ENCODE data around the gene CGB8.
A peak's percentile ranks its signal among the peaks of the same experiment; 100 is the strongest.
"Not testable (repeated sequence)": the region's sequence is repeated elsewhere in the genome, so short reads cannot be mapped to it uniquely, and the experiment has no call there.

The CGB8 gene

DNA sequence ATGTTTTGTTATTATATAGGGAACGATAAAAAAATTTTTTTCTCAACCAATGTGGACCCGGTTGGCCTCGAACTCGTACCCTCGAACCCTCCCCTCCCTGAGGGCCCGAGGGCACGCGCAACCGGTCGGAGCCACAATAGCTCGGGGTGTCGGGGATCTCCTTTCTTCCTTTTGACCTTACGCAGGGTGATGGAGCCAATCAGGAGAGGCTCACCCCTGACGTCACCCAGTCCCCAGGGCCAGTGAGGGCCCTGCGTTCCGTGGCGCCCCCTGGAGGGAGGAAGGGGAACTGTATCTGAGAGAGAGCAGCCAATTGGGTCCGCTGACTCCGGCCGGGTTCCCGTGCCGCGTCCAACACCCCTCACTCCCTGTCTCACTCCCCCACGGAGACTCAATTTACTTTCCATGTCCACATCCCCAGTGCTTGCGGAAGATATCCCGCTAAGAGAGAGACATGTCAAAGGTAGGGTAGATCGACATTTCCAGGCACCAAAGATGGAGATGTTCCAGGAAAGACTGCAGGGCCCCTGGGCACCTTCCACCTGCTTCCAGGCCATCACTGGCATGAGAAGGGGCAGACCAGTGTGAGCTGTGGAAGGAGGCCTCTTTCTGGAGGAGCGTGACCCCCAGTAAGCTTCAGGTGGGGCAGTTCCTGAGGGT lies 17.1 kb downstream of the CGB8 start, which contains the start of gene CGB2:
CGB2 (plus strand) TSS at position 249 of the 660 bp plus-strand sequence; CDS start at position 455, 206 bp downstream.
- peak in 3 of 4 experiments; percentile 42 to 65 (median 57) for DNase-seq (ENCODE audit: low read depth in 4 of 4, low spot score in 1 of 4)

DNA sequence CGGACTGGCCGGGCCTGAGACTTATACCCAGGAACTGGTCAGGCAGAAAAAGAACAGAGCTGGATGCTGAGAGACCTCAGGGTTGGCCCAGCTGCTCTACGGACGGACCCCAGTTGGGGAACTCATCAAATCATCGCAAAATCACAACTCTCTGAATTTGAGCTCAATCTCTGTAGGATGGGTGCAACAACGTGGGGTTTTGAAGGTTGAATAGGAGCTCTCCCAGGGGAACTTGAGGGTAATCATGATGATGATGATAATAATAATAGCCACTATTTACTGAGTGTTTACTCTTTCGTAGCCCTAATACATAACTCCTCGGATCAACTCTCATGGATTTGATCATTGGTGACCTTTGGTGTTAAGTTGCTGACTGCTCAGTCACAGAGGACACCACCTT lies 18.6 kb downstream of the CGB8 start:
- DNase-seq (ENCODE audit: low read depth in 4 of 4, low spot score in 1 of 4), result not testable (repeated sequence)

DNA sequence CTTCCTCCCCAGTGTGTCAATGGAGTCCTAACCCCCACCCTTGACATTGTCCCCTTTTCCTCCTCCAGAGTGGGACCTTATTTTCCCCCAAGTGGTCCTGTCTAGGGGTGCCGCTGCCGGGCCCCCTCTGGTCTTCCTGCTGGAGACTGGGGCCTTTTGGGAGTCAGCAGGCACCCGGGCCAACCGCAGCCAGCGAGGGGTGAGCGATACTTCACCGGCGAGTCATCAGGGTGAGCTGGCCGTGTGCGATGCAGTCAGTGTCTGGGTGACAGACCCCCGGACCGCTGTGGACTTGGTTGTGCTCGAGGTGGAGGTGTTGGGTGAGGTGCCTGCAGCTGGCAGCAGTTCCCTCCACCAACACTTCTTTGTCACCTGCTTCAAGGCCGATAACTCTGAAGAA lies 19.2 kb downstream of the CGB8 start:
- DNase-seq (ENCODE audit: low read depth in 4 of 4, low spot score in 1 of 4), result not testable (repeated sequence)

DNA sequence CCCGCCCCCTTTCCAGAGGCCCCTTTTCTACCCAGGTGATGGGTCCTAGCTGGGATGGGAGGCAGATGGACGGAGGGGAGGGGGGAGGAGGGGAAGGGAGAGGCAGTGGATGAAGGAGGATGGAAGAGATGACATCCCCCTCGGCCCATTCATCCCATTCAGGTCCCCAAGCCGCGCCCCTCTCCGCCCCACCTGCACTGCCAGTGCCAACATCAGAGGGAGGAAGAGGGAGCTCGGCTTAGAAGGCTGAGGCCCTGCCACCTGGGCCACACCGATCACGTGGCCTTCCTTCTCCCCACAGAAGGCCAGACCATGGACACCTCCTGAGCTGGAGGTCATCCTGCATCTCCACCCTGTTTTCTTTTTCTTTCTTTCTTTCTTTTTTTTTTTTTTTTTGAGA lies 20.2 kb downstream of the CGB8 start:
- DNase-seq (ENCODE audit: low read depth in 4 of 4, low spot score in 1 of 4), result not testable (repeated sequence)

DNA sequence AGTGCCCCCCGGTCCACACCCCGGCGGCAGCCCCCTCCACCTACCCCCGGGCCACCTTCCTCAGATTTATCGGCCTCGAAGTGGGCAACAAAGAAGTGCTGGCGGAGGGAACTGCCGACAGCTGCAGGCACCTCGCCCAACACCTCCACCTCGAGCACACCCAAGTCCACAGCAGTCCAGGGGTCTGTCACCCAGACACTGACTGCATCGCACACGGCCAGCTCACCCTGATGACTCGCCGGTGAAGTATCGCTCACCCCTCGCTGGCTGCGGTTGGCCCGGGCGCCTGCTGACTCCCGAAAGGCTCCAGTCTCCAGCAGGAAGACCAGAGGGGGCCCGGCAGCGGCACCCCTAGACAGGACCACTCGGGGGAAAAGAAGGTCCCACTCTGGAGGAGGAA lies 23.3 kb downstream of the CGB8 start:
- DNase-seq (ENCODE audit: low read depth in 4 of 4, low spot score in 1 of 4), result not testable (repeated sequence)

DNA sequence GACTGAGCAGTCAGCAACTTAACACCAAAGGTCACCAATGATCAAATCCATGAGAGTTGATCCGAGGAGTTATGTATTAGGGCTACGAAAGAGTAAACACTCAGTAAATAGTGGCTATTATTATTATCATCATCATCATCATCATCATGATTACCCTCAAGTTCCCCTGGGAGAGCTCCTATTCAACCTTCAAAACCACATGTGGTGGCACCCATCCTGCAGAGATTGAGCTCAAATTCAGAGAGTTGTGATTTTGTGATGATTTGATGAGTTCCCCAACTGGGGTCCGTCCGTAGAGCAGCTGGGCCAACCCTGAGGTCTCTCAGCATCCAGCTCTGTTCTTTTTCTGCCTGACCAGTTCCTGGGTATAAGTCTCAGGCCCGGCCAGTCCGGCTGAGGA lies 23.8 kb downstream of the CGB8 start:
- DNase-seq (ENCODE audit: low read depth in 4 of 4, low spot score in 1 of 4), result not testable (repeated sequence)

DNA sequence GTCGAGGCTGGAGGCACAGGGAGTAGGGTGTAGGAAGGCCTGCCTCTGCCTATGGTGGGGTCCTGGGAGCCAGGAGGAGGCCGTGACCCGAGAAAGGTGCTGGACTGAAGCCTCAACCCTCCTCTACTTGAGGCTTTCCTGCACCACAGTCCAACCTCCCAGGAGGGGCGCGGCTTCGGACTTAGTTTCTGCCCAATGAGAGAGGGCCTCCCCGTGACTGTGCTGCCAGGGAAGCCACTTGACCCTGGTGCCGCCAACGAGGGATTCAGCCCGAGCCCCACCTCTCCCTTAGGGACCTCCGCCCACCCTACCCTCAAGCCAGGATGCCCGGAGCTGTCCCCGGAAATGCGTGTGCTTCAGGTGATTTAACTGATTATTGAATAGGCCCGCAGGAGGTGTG lies 24.7 kb downstream of the CGB8 start, which contains the start of gene CGB3:
CGB3 (minus strand) TSS at position 101 of the 400 bp plus-strand sequence. CDS start 362 bp downstream, outside the sequence.
- not testable (repeated sequence) for DNase-seq (ENCODE audit: low read depth in 4 of 4, low spot score in 1 of 4)

DNA sequence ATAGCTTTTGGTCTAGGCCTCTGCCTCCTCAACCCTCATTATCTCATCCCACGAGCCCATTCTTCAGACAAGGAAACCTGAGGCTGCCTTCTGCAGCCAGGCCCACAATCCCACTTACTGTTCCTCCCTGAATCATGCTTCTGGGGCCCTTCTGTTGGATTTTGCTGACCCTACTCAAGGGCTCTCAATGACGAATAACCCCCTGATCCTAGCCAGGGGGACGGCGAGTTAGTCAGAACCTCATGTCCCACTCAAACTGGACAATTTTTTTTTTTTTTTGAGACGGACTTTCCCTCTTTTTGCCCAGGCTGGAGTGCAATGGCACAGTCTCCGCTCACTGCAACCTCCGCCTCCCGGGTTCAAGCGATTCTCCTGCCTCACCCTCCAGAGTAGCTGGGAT lies 26.8 kb downstream of the CGB8 start:
- DNase-seq (ENCODE audit: low read depth in 4 of 4, low spot score in 1 of 4), result no peak

DNA sequence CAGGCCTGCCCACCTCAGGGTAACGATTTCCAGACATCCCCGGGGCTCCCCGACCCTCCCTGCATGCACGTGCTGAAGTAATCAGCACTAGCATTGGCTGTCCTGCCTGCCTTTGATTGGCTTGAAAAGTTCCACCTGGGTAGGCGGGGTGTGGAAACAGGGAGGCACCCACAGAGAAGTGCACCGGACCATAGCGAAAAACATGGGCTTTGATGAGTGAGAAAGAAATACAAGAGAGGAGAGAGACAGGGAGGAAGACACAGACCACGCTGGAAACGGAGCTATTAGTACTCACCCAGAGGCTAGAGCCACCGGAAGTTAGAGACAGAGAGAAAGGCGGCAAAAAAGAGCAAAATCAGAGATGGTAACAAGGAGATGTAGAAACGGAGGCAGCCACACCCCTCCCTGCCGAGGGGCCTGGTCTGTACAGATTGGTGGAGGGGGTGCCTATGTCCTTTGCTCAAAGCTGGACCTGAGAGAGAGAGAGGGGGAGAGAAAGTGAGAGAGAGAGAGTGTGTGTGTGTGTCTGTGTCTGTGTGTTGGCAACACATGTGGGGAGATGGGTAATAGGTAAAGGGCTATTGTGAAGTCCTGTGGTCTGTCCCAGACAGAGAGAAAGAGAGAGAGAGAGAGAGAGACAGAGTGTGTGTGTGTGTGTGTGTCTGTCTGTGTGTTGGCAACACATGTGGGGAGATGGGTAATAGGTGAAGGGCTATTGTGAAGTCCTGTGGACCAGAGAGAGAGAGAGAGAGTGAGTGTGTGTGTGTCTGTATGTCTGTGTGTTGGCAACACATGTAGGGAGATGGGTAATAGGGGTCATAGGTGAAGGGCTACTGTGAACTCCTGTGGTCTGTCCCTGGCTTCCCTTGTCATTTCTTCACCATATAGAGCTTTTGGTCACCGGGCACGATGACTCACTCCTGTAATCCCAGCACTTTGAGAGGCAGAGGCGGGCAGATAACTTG lies 27.7 kb downstream of the CGB8 start:
- no peak for DNase-seq (ENCODE audit: low read depth in 4 of 4, low spot score in 1 of 4)

DNA sequence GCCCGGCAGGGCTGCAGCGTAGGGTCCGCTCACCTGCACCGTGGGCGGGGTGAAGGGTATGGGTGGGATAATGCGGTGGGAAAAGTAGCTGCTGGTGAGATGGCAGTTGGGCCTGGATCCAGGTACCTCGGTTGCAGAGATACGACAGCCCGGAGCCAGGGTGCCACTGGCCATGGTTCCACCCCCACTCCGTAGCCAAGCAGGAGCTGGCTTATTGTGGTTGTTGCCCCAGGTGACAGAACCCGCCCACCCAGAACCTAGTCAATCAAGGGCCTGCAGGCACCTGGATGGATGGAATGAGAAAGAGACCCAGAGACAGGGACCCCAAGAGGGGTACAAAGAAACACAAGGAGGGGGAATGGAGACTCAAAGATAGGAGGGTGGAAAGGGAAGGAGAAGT lies 28.6 kb downstream of the CGB8 start:
- DNase-seq (ENCODE audit: low read depth in 4 of 4, low spot score in 1 of 4), result no peak

DNA sequence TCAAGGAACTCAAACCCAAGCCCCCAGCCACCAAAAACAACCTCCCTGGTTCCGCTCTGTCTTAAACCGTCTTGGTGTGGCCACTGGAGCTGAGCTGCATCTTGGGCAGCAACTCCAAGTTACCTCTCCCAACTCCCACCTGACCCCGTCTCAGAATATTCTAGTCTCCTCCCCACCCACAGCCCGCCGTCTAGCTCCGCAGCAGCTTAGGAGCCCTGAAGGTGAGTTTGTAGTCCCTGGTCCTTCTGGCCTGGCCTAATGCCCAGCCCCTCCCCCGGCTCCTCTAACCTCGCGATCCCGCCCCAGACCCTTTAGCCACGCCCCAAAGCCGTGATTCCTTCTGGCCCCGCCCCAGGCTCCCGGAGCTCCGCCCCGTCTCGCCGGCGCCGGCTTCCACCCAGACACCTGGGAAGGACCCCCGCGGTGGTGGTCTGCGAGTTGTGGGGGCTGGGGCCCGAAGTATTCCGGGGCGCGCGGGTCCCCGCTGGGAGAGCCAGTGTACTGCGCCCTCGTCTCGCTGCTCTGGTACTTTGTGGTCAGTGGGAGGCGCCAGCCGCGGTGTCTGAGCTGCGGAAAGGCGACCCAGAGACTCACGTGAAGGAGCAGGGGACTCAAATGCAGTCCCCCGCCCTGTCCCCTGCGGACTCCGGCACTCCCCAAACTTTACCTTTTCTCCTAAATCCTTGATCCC lies 29.5 kb downstream of the CGB8 start:
- DNase-seq (ENCODE audit: low read depth in 4 of 4, low spot score in 1 of 4), result peak; percentile 24 to 58 (median 46)

DNA sequence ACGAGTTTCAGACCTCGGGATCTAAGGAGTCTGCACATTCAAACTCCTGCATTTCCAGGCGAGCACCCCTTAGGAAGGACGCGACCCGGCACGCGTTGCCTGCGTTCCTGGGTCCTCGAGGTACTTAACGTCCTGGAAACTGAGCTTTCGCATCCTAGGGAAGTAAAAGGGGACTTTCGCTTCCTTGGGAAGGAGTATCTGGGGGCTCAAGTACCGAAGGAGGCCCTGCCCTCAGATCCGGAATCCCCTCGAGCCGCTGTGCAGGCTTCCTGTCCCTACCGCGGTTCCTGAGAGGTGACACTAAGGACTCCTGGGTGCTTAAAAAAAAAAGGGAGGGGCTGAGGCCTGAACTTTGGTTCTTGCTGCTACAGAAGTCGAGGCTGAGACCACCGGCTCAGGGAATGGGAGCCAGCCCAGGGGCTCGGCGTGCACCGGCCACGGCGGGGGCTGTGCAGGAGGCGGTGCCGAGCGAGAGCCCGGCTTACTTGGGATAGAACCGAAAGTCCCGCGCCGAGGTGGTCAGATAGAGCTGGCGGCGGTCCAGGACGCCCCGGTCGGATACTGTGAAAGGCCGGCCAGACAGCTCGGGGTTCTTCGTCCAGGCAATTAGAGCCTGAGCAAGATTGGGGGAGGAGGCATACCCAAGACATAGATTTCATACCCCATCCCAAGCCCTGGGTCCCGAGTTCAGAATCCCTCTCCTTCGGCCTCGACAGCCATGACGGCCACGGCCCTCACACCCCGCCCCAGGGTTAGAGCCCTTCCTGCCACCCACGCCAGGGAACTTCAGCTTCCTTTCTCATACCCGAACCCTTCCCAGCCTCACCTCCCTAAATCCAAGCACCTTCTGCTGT lies 30.3 kb downstream of the CGB8 start:
- DNase-seq (ENCODE audit: low read depth in 4 of 4, low spot score in 1 of 4), result not testable (repeated sequence)

DNA sequence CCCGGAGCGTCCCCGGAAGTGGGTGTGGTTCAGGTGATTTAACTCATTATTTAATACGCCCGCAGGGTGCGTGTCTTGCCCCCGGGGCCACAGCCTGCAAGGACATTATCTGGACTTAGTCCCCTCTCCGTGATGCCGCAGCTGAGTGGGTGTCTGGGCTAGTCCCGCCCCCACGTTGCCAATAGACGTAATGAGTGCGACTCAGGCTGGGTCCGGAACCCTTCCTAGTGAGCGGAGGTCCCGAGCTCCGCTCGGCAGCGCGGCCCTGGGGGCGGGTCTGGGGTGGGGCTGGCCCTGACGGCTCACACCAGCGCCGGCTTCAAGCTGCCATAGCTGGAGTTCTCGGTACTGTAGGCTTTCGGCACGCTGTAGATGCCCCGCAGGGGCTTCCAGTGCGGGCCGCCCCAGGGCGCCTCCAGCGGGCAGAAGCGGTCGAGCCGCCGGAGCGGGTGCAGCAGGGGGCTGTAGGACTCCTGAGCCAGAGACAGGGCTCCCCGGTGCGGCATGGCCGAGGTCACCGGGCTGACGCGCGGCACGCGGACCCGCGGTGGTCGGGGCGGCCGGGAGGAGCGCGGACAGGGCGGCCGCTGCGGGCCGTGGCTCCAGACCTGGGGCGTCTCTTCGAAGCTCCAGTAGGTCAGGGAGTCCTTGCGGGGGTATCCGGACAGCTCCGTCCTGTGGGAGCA lies 31.1 kb downstream of the CGB8 start:
- DNase-seq (ENCODE audit: low read depth in 4 of 4, low spot score in 1 of 4), result peak in 2 of 4 experiments; percentile 33 to 46

DNA sequence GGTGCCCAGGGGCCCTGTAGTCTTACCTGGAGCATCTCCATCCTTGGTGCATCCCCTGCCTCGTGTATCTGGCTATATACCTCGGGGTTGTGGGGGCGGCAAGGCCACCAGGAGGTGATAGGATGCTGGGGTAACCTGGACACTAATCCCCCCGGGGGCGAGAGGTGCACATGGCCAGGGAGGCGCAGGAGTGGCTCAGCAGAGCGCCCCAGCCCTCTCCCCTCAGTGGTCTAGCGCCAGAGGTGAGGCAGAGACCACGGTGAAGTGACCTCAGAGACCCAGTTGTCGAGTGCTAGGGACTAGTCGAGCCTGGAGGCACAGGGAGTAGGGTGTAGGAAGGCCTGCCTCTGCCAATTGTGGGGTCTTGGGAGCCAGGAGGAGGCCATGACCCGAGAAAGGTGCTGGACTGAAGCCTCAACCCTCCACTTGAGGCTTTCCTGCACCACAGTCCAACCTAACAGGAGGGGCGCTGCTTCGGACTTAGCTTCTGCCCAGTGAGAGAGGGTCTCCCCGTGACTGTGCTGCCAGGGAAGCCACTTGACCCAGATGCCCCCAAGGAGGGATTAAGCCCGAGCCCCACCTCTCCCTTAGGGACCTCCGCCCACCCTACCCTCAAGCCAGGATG lies 31.8 kb downstream of the CGB8 start, which contains the start of gene LHB:
LHB (minus strand) TSS at position 51 of the 625 bp plus-strand sequence; CDS start at position 41, 10 bp downstream.
- DNase-seq (ENCODE audit: low read depth in 4 of 4, low spot score in 1 of 4), result no peak

DNA sequence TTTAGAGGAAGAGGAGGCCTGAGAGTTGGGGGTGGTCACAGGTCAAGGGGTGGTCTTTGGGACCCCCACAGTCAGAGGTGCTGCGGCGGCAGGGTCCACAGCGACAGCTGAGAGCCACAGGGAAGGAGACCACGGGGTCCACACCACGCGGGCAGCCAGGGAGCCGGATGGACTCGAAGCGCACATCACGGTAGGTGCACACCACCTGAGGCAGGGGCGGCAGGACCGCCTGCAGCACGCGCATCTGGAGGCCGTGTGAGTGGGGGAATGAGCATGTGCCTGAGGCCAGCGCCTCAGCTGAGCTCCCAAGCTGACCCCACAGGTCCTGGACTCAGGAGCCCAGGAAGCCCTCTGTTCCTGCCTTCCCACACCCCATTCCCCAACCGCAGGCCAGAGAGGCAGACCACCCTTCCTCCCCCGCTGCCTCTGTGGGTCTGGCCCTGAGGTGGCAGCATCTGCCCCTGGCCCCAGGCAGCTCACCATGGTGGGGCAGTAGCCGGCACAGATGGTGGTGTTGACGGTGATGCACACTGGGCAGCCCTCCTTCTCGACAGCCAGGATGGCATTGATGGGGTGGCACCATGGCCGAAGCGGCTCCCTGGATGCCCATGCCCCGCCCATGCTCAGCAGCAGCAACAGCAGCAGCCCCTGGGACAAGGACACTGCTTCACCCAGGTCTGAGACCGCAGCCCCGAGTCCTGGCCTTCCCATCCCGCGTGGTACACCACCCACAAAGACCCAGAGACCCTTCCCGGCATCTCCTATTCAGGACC lies 32.7 kb downstream of the CGB8 start:
- no peak for DNase-seq (ENCODE audit: low read depth in 4 of 4, low spot score in 1 of 4)

DNA sequence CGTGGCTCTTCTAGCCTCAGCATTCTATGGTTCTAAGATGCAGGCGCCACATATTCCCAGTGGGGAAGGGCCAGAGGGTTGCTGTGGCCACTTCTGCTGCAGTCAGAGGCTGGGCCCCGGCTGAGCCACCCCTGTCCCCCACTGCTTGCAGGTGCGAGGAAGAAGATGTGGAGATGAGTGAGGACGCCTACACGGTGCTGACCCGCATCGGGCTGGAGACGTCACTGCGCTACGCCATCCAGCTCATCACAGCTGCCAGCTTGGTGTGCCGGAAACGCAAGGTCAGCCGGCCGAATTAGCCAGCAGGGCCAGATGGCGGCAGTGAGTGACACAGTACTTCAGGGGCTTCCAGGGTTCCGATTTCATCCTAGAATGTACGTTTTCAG lies 34.0 kb downstream of the CGB8 start:
- DNase-seq (ENCODE audit: low read depth in 4 of 4, low spot score in 1 of 4), result no peak

DNA sequence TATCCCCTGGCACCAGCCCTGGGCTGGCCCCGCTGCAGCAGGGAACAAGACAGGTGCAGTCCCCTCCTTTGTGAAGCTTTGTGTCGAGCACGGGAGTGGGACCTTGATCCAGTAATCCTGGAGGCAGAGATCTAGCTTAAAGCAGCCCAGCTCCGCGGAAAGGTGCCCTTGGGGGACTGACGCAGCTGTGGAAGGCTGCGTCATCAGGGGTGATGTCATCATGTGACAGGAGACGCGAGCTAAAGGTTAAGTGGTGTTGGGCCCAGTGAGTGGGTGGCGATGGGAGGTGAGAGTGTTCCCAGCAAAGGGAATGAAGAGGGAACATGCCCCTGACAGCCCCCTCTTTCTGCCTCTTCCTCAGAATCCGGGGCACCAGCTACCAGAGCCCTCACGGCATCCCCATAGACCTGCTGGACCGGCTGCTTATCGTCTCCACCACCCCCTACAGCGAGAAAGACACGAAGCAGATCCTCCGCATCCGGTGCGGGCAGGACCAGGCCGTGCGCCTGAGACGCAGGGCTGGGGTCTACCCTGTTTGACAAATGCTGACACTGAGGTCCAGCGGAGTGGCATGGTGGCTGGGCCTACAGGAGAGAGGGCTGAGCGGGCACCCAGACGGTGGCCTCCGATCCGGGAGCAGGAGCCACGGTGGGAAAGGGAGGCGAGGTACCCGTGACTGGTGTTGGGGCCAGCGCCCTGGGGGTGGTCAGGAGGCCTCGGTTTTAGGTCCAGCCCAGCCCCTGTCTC lies 34.6 kb downstream of the CGB8 start:
- no peak for DNase-seq (ENCODE audit: low read depth in 4 of 4, low spot score in 1 of 4)

DNA sequence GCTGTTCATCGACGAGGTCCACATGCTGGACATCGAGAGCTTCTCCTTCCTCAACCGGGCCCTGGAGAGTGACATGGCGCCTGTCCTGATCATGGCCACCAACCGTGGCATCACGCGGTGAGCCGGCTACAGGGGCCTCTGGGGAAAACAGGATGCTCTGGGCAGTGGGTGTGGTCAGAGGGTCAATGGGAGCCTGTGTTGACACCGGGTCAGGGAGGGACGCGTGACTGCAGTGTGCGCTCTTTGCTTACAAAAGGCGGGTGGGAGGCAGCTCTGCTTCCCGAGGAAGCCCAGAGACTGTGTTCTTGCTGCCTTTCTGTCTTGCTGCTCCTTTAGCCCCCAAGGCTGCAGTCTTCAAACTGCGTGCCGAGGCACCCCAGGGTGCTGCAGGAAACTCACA lies 37.7 kb downstream of the CGB8 start:
- DNase-seq (ENCODE audit: low read depth in 4 of 4, low spot score in 1 of 4), result no peak

All from stimulated activated CD4-positive, alpha-beta T cell treated with anti-CD3 and anti-CD28 coated beads, Interleukin-1b, Interleukin-23, amount 100 ng/mL, for 24 hours (primary cell).